GM06990 (cell line): ENCODE results near the gene CRTC1.

Source experiments
- DNase-seq: peaks from one replicate; pipeline ENCODE4 v3.0.0-alpha.2; 2011; ENCODE audit not compliant: insufficient read length; ENCODE audit errors: extremely low read depth
- H3K27me3 ChIP-seq: replicated peaks from 2 replicates; pipeline ENCODE4 v1.6.0; 2011; ENCODE audit warnings: low read length; ENCODE audit not compliant: control insufficient read depth, insufficient read depth
- H3K36me3 ChIP-seq: 2 replicates; pipeline ENCODE4 v1.5.1; 2011; ENCODE audit warnings: low read length; ENCODE audit not compliant: control insufficient read depth, insufficient read depth
- H3K4me3 ChIP-seq: replicated peaks from 2 replicates; pipeline ENCODE4 v1.5.1; 2011; ENCODE audit warnings: low read depth, mild to moderate bottlenecking, control low read depth, low read length
- TF ChIP-seq, protein P1 (sequence below): IDR thresholded peaks from 2 replicates; pipeline ENCODE4 v1.5.1; 2011; ENCODE audit warnings: low read length, control low read depth, mild to moderate bottlenecking, inconsistent platforms; ENCODE audit not compliant: insufficient read depth, poor library complexity, severe bottlenecking

CRTC1 gene

DNA sequence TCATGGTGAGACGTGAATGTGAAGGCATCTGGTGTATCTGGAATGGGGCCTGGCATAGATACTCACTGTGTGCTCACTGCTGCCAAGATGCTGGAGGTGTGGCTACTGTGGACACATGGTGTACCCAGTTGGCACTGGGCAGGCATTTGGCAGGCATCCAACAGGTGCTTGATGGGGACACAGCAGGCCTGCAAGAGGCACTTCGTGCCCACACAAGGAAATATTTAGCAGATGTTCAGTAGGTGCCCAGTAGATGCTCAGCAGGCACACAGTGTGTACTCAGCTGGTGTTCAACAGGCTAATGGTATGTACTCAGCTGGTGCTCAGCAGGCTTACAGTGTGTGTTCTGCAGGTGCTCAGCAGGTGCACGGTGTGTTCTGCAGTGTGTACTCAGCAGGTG is 14.2 kb downstream of the CRTC1 start:
- TF ChIP-seq, protein P1, sequence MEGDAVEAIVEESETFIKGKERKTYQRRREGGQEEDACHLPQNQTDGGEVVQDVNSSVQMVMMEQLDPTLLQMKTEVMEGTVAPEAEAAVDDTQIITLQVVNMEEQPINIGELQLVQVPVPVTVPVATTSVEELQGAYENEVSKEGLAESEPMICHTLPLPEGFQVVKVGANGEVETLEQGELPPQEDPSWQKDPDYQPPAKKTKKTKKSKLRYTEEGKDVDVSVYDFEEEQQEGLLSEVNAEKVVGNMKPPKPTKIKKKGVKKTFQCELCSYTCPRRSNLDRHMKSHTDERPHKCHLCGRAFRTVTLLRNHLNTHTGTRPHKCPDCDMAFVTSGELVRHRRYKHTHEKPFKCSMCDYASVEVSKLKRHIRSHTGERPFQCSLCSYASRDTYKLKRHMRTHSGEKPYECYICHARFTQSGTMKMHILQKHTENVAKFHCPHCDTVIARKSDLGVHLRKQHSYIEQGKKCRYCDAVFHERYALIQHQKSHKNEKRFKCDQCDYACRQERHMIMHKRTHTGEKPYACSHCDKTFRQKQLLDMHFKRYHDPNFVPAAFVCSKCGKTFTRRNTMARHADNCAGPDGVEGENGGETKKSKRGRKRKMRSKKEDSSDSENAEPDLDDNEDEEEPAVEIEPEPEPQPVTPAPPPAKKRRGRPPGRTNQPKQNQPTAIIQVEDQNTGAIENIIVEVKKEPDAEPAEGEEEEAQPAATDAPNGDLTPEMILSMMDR, result no peak
- no peaks in the 10 kb centered on the region for H3K27me3 ChIP-seq
- no peaks in the 10 kb centered on the region for H3K36me3 ChIP-seq
- no peak for DNase-seq
- H3K4me3 ChIP-seq, result no peak overlapping the region

DNA sequence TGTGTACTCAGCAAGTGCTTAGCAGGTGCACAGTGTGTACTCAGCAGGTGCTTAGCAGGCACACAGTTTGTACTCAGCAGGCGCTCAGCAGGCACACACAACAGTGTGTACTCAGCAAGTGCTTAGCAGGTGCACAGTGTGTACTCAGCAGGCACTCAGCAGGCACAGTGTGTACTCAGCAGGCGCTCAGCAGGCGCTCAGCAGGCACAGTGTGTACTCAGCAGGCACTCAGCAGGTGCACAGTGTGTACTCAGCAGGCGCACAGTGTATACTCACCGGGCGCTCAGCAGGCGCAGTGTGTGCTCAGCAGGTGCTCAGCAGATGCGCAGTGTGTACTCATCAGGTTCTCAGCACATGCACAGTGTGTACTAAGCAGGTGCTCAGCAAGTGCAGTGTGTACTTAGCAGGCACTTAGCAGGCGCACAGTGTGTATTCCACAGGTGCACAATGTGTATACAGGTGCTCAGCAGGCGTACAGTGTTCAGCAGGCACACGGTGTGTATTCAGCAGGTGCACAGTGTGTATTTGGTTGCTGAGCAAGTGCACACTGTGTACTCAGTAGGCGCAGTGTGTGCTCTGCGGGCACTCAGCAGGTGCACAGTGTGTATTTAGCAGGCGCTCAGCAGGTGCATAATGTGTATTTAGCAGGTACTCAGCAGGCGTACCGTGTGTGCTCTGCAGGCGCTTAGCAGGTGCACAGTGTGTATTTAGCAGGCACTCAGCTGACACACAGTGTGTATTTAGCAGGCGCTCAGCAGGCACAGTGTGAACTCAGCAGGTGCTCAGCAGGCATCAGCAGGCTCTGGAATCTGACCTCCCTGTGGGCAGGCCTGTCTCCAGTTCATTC is 15.1 kb downstream of the CRTC1 start:
- H3K4me3 ChIP-seq, result no peak overlapping the region

GRCh38 chr19:18699403-18700054 is 16.0 kb downstream of the CRTC1 start:
- Histone ChIP-seq H3K4me3 (no peak overlapping the region), H3K27me3 (no peaks in the 10 kb centered on the region), H3K36me3 (no peaks in the 10 kb centered on the region)
- DNase-seq, result no peak
- TF ChIP-seq, protein P1, result no peak

More for the DNA sequence above, 15.1 kb downstream of the CRTC1 start:
- Histone ChIP-seq H3K27me3 (no peaks in the 10 kb centered on the region), H3K36me3 (no peaks in the 10 kb centered on the region)
- TF ChIP-seq, protein P1, result no peak
- DNase-seq, result no peak

DNA sequence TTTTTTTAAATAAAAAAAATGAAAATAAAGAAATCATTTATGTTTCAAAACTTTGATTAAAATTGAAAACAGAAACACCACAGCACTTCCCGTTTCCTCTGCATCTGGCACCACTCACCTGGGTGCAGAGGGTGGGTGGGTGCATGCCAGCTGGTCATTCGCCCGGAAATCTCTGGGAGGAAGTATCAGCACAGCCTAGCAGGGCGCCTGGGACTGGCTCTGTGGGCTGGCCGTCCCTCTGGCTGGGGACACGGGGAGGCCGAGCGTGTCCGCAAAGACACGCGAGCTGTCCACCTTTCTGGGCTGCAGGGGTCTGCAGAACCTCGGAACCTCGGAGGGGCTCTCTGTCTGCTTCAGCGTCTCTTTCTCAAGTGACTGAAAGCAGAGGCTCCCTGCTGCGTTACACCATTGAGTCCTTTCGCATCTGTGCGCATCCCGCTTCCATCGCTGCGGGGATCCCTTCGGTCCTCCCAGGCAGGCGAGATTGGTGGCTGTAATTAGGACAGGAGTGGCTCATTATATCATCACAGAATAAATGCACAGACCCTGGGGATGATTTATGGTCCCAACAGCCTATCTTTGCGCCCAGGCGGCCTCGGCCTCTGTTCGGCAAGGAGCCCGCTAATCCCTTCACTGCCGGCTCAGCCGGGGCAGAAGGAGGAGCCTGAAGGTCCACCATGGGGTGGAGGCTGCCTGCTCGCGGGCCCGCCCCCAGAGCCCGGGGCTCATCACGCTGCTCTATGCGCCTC is 17.2 kb downstream of the CRTC1 start:
- H3K27me3 ChIP-seq, result no peaks in the 10 kb centered on the region
- TF ChIP-seq, protein P1, result no peak
- H3K36me3 ChIP-seq, result no peaks in the 10 kb centered on the region
- H3K4me3 ChIP-seq, result peak overlapping the region; percentile 36
- peak; percentile 63 for DNase-seq

DNA sequence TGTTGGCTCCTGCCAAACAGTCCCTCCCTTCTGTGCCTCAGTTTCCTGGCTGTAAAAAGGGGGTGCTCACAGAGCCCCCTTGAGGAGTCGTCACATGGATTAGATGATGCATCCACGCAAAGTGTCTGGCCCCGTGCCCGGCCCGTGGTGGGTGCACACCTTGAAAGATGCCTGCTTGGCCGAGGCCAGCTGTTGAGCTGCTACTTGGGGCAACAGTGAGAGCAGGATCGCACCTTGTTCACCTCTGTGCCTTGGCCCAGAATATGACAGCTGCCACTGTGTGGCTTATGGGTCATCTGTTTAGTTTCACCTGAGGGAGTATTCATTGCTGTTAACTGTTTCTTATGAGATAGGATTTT is 17.7 kb downstream of the CRTC1 start:
- Histone ChIP-seq H3K27me3 (no peaks in the 10 kb centered on the region), H3K36me3 (no peaks in the 10 kb centered on the region), H3K4me3 (peak overlapping the region; percentile 23)
- no peak for DNase-seq
- TF ChIP-seq, protein P1, result no peak
